ENCODE measurements around the gene XYLT1. TPM values are rescaled to one million over a fixed set of nuclear protein-coding genes. Genes with fewer than 3 reads are reported as not detected.

XYLT1 gene
- total RNA-seq, 4 donors from 2014 or later: 20.0 to 43.0 (median 27.4) TPM

DNA sequence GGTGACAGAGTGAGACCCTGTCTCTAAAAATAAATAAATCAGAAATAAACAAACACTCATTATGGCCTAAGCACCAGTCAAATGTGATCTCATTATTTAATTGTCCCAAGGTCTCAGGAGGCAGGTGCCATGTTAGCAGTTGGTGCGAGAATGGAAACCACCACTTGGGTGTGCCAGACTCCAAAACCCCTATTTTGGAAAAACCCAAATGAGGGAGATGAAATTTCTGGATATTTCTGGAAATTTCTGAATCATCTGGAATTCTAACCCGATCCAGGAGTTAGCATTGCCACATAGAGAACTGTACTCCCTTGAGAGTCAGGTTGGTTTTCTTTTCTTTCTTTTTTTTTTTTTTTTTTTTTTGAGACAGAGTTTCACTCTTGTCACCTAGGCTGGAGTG is 264.0 kb downstream of the XYLT1 start:
- no peak for DNase-seq (ENCODE audit: low spot score)
- TF ChIP-seq, protein P1, sequence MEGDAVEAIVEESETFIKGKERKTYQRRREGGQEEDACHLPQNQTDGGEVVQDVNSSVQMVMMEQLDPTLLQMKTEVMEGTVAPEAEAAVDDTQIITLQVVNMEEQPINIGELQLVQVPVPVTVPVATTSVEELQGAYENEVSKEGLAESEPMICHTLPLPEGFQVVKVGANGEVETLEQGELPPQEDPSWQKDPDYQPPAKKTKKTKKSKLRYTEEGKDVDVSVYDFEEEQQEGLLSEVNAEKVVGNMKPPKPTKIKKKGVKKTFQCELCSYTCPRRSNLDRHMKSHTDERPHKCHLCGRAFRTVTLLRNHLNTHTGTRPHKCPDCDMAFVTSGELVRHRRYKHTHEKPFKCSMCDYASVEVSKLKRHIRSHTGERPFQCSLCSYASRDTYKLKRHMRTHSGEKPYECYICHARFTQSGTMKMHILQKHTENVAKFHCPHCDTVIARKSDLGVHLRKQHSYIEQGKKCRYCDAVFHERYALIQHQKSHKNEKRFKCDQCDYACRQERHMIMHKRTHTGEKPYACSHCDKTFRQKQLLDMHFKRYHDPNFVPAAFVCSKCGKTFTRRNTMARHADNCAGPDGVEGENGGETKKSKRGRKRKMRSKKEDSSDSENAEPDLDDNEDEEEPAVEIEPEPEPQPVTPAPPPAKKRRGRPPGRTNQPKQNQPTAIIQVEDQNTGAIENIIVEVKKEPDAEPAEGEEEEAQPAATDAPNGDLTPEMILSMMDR (IDR thresholded peaks at IDR 0.05): no peak
- no peak for ATAC-seq (ENCODE audit: low FRiP score)

DNA sequence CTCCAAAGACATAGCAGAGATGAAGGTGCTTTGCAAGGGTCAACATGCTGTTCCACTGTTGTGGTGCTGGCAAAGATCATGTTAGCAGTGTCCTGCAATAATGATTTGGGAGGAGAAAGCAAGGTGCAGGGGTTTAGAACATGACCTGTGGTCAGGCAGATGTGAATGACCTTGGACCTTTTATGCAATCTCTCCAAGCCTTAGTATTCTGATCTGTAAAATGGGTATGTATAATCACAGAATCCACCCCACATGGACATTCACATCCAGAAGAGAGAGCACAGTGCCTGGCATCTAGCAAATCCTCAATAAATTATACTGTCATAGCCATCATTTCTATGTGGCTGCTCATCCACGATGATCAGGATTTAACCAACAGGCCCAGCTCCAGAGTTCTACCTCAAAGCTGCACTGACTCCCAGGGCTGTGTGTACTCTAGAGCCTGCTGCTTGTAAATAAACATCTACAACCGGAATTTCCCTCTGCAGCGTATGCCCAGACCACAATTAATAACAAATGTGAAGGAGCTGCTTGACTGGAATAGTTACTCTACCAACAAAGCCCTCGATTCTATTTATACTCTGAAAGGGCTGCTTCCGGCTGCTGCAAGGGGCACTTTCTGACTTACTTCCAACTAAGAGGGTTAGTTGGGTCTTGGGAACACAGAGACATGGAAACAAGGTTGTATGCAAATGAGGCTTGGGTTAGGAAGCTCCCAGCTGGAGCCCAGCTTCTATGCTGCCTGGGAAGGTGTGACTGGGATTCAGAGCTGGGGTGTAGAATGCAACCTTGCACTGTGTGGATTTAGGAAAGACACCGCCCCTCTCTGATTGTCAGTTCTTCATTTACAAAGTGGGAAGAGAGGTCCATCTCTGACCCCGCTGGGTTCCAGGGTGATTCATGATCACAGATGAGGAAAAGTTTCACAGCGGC is 265.2 kb downstream of the XYLT1 start:
- DNase-seq (ENCODE audit: low spot score) (no peak), ATAC-seq (ENCODE audit: low FRiP score) (no peak)
- TF ChIP-seq, protein P1 (IDR thresholded peaks at IDR 0.05): no peak

DNA sequence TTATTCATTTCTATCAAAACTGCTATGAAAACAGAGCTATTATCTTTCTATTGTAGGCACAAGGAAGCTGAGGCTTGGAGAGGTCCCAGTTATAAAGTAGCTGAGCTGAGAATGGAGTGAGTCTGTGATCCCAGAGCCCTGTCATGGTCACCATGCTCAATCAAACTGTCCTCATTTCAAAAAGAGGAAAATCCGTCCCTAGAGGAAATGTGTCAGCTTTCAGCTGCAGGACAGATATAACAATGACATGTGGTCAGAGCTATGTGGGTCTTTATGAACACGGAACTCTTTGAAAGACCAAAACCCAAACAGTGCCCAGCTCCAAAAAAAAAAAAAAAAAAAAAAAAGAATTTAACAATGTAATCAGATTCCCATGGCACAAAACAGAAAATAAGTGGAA is 266.1 kb downstream of the XYLT1 start:
- ATAC-seq (ENCODE audit: low FRiP score) (no peak), DNase-seq (ENCODE audit: low spot score) (no peak)
- TF ChIP-seq, protein P1 (IDR thresholded peaks at IDR 0.05): no peak

DNA sequence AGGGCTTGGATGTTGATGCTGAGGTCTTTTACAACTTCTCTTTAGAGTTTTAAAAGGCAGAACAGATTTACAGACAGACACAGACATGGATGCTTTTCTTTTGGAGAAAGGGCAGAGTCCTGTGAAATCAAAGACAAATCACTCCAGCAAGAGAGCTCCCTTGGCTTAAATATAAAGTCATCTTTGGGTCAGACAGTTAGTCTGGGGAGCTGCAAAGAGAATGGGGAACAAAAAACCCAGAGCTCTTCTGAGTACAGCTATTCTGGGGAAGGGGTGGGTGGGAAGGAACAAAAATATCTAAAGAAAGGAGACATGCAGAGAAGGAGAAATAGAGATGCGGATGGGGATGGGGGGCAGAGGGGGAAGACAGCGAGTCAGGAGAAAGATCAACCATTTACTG is 266.6 kb downstream of the XYLT1 start:
- TF ChIP-seq, protein P1 (IDR thresholded peaks at IDR 0.05): no peak
- no peak for DNase-seq (ENCODE audit: low spot score)
- no peak for ATAC-seq (ENCODE audit: low FRiP score)

DNA sequence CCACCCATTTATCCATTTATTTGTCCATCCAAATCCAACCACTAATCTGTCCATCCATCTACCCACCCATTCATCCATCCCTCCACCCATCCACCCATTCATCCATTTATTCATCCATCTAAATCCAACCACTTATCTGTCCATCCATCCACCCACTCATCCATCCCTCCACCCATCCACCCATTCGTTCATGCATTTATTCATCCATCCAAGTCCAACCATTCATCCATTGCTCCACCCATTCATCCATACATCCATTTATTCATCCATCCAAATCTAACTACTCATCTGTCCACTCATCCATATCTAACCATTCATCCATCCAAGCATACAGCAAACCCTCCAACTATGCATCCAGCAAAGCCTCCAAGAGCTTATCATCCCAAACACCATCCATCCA is 267.3 kb downstream of the XYLT1 start:
- TF ChIP-seq, protein P1 (IDR thresholded peaks at IDR 0.05): no peak
- ATAC-seq (ENCODE audit: low FRiP score): no peak
- DNase-seq (ENCODE audit: low spot score): no peak

DNA sequence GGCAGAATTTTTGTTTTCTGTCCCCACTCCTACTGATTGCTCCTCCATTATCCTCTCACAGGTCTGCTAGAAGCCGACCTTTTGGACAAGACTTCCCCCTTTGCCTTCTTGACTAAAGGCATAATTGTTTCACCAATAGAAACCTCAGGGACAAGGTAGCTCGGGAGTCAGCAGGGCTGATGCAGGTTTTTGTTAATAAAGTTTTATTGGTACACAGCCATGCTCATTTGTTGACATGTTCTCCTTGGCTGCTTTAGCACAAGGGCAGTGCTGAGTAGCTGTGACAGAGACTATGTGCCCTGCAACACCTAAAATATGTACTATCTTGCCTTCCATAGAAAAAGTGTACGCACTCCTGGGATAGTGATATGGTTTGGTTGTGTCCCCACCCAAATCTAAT is 271.6 kb downstream of the XYLT1 start:
- DNase-seq (ENCODE audit: low spot score): no peak
- no peak for ATAC-seq (ENCODE audit: low FRiP score)
- TF ChIP-seq, protein P1 (IDR thresholded peaks at IDR 0.05): no peak

DNA sequence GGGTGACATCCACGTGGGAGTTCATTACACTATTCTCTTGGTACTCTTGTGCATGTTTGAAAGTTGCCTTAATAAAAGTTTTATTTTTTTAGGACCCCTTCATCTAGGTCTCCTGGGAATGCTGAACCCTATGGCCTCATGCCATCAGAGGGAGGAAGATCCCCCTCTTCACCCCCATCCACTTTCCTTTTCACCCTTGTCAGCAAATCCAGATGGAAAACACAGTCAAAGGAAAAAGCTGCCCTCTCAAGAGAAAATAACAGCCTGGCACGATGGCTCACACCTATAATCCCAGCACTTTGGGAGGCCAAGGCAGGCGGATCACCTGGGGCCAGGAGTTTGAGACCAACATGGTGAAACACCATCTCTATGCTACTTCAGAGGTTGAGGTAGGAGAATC is 274.2 kb downstream of the XYLT1 start:
- TF ChIP-seq, protein P1 (IDR thresholded peaks at IDR 0.05): no peak
- DNase-seq (ENCODE audit: low spot score) (no peak), ATAC-seq (ENCODE audit: low FRiP score) (no peak)
